Measurements from ENCODE around the gene EDC3. TPM values are rescaled to one million over a fixed set of nuclear protein-coding genes. Genes with fewer than 3 reads are reported as not detected.
A peak's percentile ranks its signal among the peaks of the same experiment; 100 is the strongest.
"Not testable (repeated sequence)": the region's sequence is repeated elsewhere in the genome, so short reads cannot be mapped to it uniquely, and the experiment has no call there.

EDC3 gene
- total and polyA plus RNA-seq, 5 experiments from 2014 or later, result 29.3 to 41.2 (median 35.2) TPM

GRCh38 chr15:74662064-74662860 lies 33.6 kb downstream of the EDC3 start:
- H3K27me3 Mint-ChIP-seq, result no peaks in the 10 kb centered on the region
- no peak for ATAC-seq
- H3K4me3 Mint-ChIP-seq, result no peak overlapping the region
- no peak for DNase-seq
- H3K27ac Mint-ChIP-seq, result peak overlapping the region in 1 of 10 donors; percentile 50
- peaks cover 0 to 34% (median 0%) of the 10 kb centered on the region in 3 donors for H3K36me3 Mint-ChIP-seq
- POLR2A ChIA-PET, result no interaction called here
- peaks cover 9 to 42% (median 33%) of the 10 kb centered on the region in 4 donors for H3K4me1 Mint-ChIP-seq
- no peaks in the 10 kb centered on the region for H3K9me3 Mint-ChIP-seq

GRCh38 chr15:74661280-74661679 lies 34.5 kb downstream of the EDC3 start:
- not testable (repeated sequence) for H3K27me3 Mint-ChIP-seq, H3K4me3 Mint-ChIP-seq, H3K27ac Mint-ChIP-seq, H3K9me3 Mint-ChIP-seq, ATAC-seq, DNase-seq
- Mint-ChIP-seq H3K4me1 (peaks cover 13 to 43% (median 36%) of the 10 kb centered on the region in 4 donors), H3K36me3 (peaks cover 0 to 26% (median 0%) of the 10 kb centered on the region in 3 donors)
- POLR2A ChIA-PET, result interaction anchor here (0.6 kb wide), 1 partner anchor 223 kb away, joined by 3 read pairs; no protein-coding TSS in a partner anchor

- Mint-ChIP-seq H3K27ac (peak overlapping the region in 4 of 10 donors; percentile 22 to 66 (median 56)), H3K4me3 (no peak overlapping the region), H3K9me3 (no peaks in the 10 kb centered on the region), H3K4me1 (peaks cover 15 to 45% (median 31%) of the 10 kb centered on the region in 4 donors), H3K36me3 (peaks cover 0 to 43% (median 0%) of the 10 kb centered on the region in 3 donors), H3K27me3 (no peaks in the 10 kb centered on the region)
- POLR2A ChIA-PET, result no interaction called here
- no peak for DNase-seq
- ATAC-seq, result no peak
Observed at GRCh38 chr15:74657846-74658245, 38.0 kb downstream of the EDC3 start.

GRCh38 chr15:74656935-74657535 lies 38.8 kb downstream of the EDC3 start:
- H3K9me3 Mint-ChIP-seq, result no peaks in the 10 kb centered on the region
- POLR2A ChIA-PET, result interaction anchor here (0.8 kb wide), 1 partner anchor 11 kb away, joined by 7 read pairs; no protein-coding TSS in a partner anchor
- peaks cover 12 to 41% (median 25%) of the 10 kb centered on the region in 4 donors for H3K4me1 Mint-ChIP-seq
- DNase-seq (no peak), ATAC-seq (no peak)
- H3K4me3 Mint-ChIP-seq, result no peak overlapping the region
- H3K27ac Mint-ChIP-seq, result no peak overlapping the region
- peaks cover 0 to 41% (median 0%) of the 10 kb centered on the region in 3 donors for H3K36me3 Mint-ChIP-seq
- no peaks in the 10 kb centered on the region for H3K27me3 Mint-ChIP-seq

- H3K27ac Mint-ChIP-seq, result peak overlapping the region in 1 of 10 donors; percentile 59
- POLR2A ChIA-PET, result no interaction called here
- H3K4me1 Mint-ChIP-seq, result peaks cover 11 to 45% (median 24%) of the 10 kb centered on the region in 4 donors
- ATAC-seq (no peak), DNase-seq (no peak)
- no peaks in the 10 kb centered on the region for H3K9me3 Mint-ChIP-seq
- H3K27me3 Mint-ChIP-seq, result no peaks in the 10 kb centered on the region
- peaks cover 0 to 43% (median 0%) of the 10 kb centered on the region in 3 donors for H3K36me3 Mint-ChIP-seq
- no peak overlapping the region for H3K4me3 Mint-ChIP-seq
Observed at GRCh38 chr15:74655424-74655823, 40.4 kb downstream of the EDC3 start.

GRCh38 chr15:74653426-74654102 lies 42.3 kb downstream of the EDC3 start:
- POLR2A ChIA-PET, result no interaction called here
- Mint-ChIP-seq H3K36me3 (peaks cover 0 to 48% (median 0%) of the 10 kb centered on the region in 3 donors), H3K27me3 (no peaks in the 10 kb centered on the region), H3K4me1 (peaks cover 18 to 50% (median 30%) of the 10 kb centered on the region in 4 donors), H3K27ac (peak overlapping the region in 3 of 10 donors; percentile 57 to 63 (median 61)), H3K4me3 (no peak overlapping the region), H3K9me3 (no peaks in the 10 kb centered on the region)
- ATAC-seq (no peak), DNase-seq (no peak)

GRCh38 chr15:74651242-74651741 lies 44.5 kb downstream of the EDC3 start:
- peaks cover 0 to 54% (median 0%) of the 10 kb centered on the region in 3 donors for H3K36me3 Mint-ChIP-seq

GRCh38 chr15:74648051-74648842 lies 47.6 kb downstream of the EDC3 start:
- POLR2A ChIA-PET, result interaction anchor here (0.6 kb wide), 1 partner anchor 254 kb away, joined by 3 read pairs; no protein-coding TSS in a partner anchor
- Mint-ChIP-seq H3K4me3 (no peak overlapping the region), H3K9me3 (no peaks in the 10 kb centered on the region), H3K27ac (peak overlapping the region in 4 of 10 donors; percentile 39 to 76 (median 62)), H3K36me3 (peaks cover 0 to 48% (median 0%) of the 10 kb centered on the region in 3 donors), H3K27me3 (no peaks in the 10 kb centered on the region), H3K4me1 (peaks cover 12 to 23% (median 18%) of the 10 kb centered on the region in 4 donors)
- DNase-seq (no peak), ATAC-seq (no peak)

More at GRCh38 chr15:74651242-74651741, 44.5 kb downstream of the EDC3 start:
- H3K4me3 Mint-ChIP-seq, result no peak overlapping the region
- DNase-seq (no peak), ATAC-seq (no peak)
- no peaks in the 10 kb centered on the region for H3K9me3 Mint-ChIP-seq
- no peaks in the 10 kb centered on the region for H3K27me3 Mint-ChIP-seq
- H3K27ac Mint-ChIP-seq, result no peak overlapping the region
- H3K4me1 Mint-ChIP-seq, result peaks cover 16 to 36% (median 22%) of the 10 kb centered on the region in 4 donors
- POLR2A ChIA-PET, result interaction anchor here (0.7 kb wide), 1 partner anchor 162 kb away, joined by 4 read pairs; no protein-coding TSS in a partner anchor

- DNase-seq (no peak), ATAC-seq (no peak)
- H3K4me1 Mint-ChIP-seq, result peaks cover 8 to 28% (median 22%) of the 10 kb centered on the region in 4 donors
- peak overlapping the region in 4 of 10 donors; percentile 5 to 74 (median 31) for H3K27ac Mint-ChIP-seq
- H3K4me3 Mint-ChIP-seq, result no peak overlapping the region
- H3K36me3 Mint-ChIP-seq, result peaks cover 0 to 52% (median 0%) of the 10 kb centered on the region in 3 donors
- H3K9me3 Mint-ChIP-seq, result no peaks in the 10 kb centered on the region
- H3K27me3 Mint-ChIP-seq, result no peaks in the 10 kb centered on the region
- POLR2A ChIA-PET, result interaction anchor here (0.8 kb wide), 1 partner anchor 10 kb away, joined by 7 read pairs; no protein-coding TSS in a partner anchor
Observed at GRCh38 chr15:74646480-74646879, 49.3 kb downstream of the EDC3 start.

GRCh38 chr15:74643665-74644204 lies 52.1 kb downstream of the EDC3 start:
- Mint-ChIP-seq H3K36me3 (peaks cover 0 to 64% (median 0%) of the 10 kb centered on the region in 3 donors), H3K4me3 (no peak overlapping the region), H3K27ac (peak overlapping the region in 6 of 10 donors; percentile 6 to 68 (median 26)), H3K4me1 (peaks cover 3 to 29% (median 13%) of the 10 kb centered on the region in 4 donors), H3K9me3 (no peaks in the 10 kb centered on the region), H3K27me3 (no peaks in the 10 kb centered on the region)
- DNase-seq (no peak), ATAC-seq (no peak)
- POLR2A ChIA-PET, result no interaction called here

Data from naive thymus-derived CD8-positive, alpha-beta T cell (primary cell).